Left forelimb (tissue), 1 donor: Measurements from ENCODE around the gene RNASEH2A.
A peak's percentile ranks its signal among the peaks of the same experiment; 100 is the strongest.

ENCODE experiments used
- DNase-seq: peaks from one replicate; pipeline ENCODE4 v3.0.0-alpha.2; 2018; ENCODE audit warnings: low spot score

The RNASEH2A gene

GRCh38 chr19:12806242-12807081 lies at the start of gene RNASEH2A:
Gene RNASEH2A (plus strand): TSS chr19:12806584. CDS start chr19:12806674, 90 bp downstream.
- DNase-seq, result peak; percentile 90

DNA sequence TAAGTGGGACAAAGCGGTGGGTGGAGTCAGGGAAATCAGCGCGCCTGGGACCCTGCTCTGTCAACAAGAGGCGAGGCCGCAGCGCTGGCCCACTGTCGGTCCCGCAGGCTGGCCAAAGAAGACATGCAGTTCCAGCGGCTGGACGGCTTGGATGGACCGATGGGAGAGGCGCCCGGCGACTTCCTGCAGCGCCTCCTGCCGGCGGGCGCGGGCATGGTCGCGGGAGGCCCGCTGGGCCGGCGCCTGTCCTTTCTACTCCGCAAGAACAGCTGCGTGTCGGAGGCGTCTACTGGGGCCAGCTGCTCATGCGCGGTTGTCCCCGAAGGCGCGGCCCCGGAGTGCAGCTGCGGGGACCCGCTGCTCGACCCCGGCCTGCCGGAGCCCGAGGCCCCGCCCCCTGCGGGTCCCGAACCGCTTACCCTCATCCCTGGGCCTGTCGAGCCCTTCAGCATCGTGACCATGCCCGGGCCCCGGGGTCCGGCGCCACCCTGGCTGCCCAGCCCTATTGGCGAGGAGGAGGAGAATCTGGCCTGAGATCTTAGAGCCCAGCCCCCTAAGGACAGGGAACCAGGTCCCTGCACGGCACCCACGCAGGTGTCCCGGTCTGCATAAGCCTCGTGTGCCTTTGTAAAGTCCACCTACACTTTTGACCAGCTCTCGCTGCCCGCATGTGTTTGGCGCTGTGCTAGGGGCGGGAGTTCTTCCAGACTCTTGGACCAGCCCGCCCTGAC lies 48.7 kb upstream of the RNASEH2A start:
- DNase-seq, result peak; percentile 78

GRCh38 chr19:12759686-12760085 lies 46.7 kb upstream of the RNASEH2A start:
- no peak for DNase-seq

- no peak for DNase-seq
Observed at GRCh38 chr19:12763100-12763499, 43.3 kb upstream of the RNASEH2A start.

DNA sequence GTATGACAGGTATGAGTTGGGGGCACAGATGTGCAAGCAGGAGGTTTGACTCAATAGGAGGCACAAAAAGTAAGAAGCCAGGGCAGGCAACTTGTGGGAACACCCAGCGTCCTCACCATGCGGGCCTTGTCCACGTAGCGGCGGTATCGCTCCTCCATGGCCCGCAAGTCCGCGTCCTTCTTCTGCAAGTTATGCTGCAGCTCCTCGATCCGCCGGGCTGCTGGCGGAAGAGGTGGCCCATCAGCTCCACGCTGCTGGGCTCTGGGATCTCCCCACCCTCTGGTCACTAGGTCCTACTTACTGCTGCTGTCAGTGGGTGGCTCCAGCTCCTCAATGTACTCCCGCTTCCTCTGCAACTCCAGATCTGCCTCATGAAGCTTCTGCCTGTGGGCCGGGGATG lies 41.7 kb upstream of the RNASEH2A start:
- DNase-seq, result no peak

DNA sequence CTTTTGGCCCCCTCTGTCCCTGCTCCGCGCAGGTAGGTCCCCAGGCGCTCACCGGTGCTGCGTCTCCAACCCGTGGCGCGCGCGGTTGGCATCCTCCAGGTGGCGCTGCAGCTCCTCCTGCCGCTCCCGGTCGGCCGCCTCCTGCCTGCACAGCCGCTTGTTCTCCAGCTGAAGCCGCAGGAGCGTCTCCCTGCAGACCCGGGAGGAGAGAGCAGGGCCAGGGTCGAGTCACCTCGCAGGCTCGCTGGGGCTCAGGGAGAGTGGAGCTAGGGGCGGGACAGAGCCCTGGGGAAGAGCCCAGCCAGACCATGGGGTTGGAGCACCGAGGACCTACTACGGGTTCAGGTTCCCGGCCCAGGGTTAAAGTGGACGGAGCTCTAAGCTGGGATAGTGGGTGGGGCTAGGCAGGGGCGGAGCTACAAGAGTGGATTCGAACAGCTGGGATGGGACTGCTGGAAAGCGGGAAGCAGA lies 40.3 kb upstream of the RNASEH2A start:
- DNase-seq, result peak; percentile 91

- no peak for DNase-seq
Observed at GRCh38 chr19:12767150-12767549, 39.2 kb upstream of the RNASEH2A start.

DNA sequence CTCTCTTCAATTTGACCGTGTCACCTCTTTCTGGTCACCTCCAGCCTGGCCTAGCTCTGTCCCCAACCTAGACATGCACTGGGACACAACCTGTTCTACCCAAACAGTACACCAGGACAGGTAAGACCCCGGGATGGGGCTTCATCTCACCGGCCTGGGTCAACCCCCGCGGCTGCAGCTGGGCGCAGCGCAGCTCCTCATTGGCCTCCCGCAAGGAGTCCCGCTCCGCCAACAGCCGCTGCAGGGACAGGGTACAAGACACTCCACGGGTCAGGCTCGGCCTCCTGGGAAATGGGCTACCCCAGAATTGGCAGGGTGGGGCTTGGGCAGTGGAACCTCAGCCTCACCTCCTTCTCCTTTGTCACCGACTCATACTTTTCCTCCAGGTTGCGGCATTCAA lies 38.7 kb upstream of the RNASEH2A start:
- DNase-seq, result no peak

DNA sequence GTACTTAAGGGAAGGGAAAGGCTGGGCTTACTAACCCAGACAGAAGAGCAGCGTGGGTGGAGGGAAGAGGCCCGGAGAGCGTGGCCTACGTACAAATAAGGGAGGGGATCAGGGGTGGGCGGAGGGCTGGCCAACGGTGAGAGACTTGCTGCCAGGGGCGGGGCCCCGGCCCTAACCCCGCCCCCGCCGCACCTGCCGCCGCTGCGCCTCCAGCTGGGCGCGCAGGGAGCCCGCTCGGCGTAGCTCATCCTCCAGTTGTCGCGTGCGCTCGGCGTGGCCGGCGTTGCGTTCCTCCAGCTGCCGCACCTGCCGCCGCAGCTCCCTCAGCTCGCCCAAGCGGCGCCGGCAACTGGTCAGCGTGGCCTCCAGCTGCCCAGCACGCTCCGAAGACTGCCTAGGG lies 36.7 kb upstream of the RNASEH2A start:
- no peak for DNase-seq

GRCh38 chr19:12770922-12771321 lies 35.5 kb upstream of the RNASEH2A start:
- no peak for DNase-seq

DNA sequence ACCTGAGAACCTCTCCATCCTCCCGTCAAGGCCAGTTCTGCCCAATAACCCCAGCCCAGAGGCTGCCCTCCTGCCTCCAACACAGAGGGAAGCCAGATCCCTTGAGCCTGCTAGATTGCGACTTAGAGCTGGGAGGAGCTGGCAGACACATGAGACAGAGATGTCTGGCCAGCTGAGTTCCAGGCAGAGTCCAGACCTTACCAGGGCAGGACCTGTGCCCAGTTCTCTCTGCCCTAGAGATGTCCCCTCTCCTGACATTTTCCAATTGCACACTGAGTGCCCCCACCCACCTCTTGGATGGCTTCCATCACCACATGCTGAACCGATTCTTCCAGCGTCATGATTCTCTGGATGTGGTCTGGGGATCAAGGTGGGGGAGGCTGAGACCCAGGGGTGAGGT lies 34.1 kb upstream of the RNASEH2A start:
- DNase-seq, result no peak

DNA sequence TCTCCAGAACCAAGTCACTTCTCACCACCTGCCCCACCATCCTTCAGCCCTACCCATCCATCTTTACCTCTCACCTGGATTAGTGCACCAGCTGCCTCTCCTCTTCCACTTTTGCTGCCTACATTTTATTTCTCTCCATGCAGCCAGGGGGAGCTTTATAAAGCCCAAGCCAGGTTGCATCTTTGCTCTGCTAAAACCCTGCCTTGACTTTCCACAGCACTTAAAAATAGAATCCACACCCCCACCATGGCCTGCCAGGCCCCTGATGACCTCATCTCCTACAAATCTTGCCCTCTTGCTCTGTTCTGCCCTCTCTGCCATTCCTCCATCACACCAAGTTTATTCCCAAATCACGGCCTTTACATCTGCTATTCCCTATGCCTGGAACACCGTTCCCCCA lies 32.8 kb upstream of the RNASEH2A start:
- DNase-seq, result no peak

GRCh38 chr19:12774588-12775555 lies 31.5 kb upstream of the RNASEH2A start, which contains the start of gene HOOK2:
Gene HOOK2 (minus strand): TSS chr19:12775552. CDS start chr19:12775449, 103 bp downstream.
- no peak for DNase-seq

DNA sequence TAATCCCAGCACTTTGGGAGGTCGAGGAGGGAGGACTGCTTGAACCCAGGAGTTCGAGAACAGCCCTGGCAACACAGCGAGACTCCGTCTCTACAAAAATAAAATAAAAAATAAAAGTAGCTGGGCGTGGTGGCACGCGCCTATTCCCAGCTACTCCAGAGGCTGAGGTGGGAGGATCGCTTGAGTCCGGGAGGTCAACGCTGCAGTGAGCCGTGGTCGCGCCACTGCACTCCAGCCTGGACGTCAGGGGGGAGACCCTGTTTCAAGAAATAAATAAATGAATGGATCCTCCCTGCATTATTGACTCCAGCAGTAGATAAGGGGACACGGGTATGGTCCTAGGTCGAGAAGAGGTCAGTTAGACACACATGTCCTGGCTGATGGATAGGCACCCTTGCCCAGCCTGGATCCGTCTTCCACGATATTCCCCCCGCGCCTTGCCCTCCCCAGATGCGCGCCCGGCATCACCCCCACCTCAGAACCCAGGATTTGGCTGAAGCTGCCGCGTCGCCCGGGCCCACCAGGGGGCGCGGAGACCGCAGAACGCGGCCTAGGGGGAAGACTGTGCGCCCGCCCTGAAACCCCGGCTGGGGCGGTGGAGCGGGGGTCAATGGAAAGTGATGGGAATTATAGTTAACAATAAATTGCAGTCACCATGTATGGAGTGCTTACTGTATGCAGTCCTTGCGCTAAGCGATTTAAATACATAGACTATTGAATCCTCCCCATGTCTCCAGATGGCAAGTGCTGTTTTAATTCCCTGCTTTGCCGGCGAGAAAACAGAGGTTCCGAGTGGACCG lies 29.0 kb upstream of the RNASEH2A start:
- peak; percentile 89 for DNase-seq

DNA sequence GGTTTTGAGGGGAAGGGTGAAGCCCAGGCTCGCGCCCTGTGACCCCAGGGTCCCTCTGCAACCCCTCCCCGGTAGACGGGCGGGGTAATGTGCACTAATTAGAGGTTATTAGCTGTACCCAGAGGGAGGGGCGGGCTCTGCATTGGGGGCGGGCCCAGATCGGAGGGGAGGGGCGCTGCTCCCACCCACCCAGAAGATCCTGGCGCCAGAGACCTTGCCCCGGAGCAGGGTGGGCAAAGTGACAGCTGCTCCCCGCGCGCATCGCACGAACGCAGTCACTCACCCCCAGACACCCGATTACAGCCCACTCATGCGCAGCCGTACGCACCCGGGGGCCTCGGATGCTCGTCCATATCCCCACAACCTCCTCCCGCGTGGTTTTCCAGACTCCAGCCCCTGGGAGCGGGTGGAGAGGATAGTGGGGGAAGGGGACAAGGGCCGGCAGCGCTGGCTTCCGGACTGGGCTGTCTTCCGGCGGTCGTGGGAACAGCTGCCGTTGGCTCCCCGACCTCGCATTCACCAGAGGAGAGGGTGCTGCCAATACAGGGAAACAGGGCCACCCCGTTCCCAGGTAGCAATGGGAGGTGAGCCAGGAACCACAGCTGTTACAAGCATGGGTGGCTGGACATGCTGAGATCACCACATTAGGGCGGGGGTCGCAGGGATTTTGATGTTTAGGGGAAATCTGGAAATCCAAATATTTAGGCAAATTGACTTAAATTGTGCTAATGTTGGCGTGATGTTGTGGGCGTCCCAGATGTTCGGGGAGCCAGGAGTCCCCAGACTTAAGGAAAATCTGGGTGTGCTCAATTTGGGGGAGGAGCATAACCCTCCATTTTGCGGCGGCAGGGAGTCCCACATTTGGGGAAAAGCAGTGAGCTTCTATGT lies 28.1 kb upstream of the RNASEH2A start:
- DNase-seq, result peak; percentile 84

- DNase-seq, result no peak
Observed at GRCh38 chr19:12778905-12779161, 27.6 kb upstream of the RNASEH2A start.

- DNase-seq, result peak; percentile 92
Observed at GRCh38 chr19:12779162-12779993, 27.0 kb upstream of the RNASEH2A start.

DNA sequence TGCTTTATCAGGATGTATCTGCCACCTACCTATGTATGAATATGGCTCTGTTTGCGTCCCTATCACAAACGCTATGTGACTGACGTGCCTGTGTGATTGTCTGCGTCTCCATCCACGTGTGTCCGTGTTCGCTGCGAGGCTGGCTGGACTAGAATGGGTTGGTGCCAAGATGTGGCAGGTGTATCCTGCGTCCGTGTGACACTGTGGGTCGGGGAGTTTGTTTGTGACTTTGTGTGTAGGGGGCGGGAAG lies 24.3 kb upstream of the RNASEH2A start:
- DNase-seq, result no peak

DNA sequence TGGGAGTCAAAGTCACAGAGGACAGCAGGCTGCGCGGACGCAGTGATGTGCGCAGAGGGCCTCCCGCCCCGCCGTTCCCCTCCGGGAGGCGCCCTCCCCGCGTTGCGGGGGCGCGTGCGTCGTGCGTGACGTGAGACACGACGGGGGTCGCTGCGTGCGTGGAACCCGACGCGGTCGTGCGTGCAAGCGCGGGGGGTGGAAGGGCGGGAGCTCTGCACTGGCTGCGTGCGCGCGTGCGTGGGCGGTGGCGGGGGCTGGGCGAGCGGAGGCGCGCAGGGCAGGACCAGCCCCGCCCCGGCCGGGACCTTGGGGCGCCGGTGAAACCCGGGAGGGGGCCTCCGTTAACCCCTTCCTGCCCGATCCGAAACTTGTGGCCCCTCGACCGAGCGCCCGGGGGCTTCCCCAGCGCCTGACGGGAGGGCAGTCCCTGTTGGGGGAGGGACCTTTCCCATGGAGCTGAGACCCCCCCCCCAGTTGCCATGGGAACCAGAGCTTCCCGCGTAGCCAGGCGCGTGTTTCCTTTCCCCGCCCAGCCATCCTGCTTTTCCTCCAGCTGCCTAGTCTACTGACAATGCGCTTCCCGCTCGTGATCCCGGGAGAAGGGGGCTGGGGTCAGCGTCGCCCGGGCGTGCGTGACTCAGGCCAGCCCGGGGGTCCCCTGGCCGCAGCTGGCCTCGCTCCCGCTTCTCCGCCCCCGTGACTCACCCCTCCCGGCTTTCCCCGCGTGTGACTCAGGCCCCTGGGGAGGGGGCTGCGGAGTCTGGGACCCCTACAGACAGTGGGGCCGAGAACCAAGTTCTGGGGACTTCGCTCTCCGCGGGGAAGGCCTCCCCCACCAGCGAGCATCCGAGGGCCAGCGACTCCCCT lies 23.7 kb upstream of the RNASEH2A start:
- DNase-seq, result peak; percentile 91
